Activated naive CD4-positive, alpha-beta T cell treated with anti-CD3 and anti-CD28 coated beads, Interleukin-2, amount 50 U/mL, for 72 hours (primary cell): Measurements from ENCODE around the gene RAB13. TPM values are rescaled to one million over a fixed set of nuclear protein-coding genes. Genes with fewer than 3 reads are reported as not detected.
"Not testable (repeated sequence)": the region's sequence is repeated elsewhere in the genome, so short reads cannot be mapped to it uniquely, and the experiment has no call there.

Source experiments
- ATAC-seq, 2 donors: fragments of 150-1000 bp; cut with Tn5 transposase; 2 replicates each; pipeline ENCODE4 v1.10.0; 2021; ENCODE audit warnings: mild to moderate bottlenecking in 2 of 2, moderate library complexity in 2 of 2
- DNase-seq, 2 donors: peaks; one replicate each; pipeline ENCODE4 v3.0.0; 2021 to 2022; ENCODE audit warnings: low spot score in 2 of 2
- H3K27ac Mint-ChIP-seq, 2 donors: one replicate each; pipeline ENCODE4 v1.8.0; 2022; ENCODE audit warnings: mild to moderate bottlenecking in 2 of 2, mixed read lengths in 2 of 2
- H3K36me3 Mint-ChIP-seq, 2 donors: one replicate each; pipeline ENCODE4 v1.8.0; 2022; ENCODE audit warnings: mixed read lengths in 2 of 2
- H3K9me3 Mint-ChIP-seq, 2 donors: one replicate each; pipeline ENCODE4 v1.8.0; 2022; ENCODE audit warnings: mixed read lengths in 2 of 2
- total RNA-seq, 2 donors: library from RNA; stranded (reverse); gene quantifications; one replicate each; pipeline ENCODE4 v1.2.3, GENCODE V29; 2022

RAB13 gene
- total RNA-seq, 2 donors from 2014 or later, result 13.4 to 22.1 TPM

DNA sequence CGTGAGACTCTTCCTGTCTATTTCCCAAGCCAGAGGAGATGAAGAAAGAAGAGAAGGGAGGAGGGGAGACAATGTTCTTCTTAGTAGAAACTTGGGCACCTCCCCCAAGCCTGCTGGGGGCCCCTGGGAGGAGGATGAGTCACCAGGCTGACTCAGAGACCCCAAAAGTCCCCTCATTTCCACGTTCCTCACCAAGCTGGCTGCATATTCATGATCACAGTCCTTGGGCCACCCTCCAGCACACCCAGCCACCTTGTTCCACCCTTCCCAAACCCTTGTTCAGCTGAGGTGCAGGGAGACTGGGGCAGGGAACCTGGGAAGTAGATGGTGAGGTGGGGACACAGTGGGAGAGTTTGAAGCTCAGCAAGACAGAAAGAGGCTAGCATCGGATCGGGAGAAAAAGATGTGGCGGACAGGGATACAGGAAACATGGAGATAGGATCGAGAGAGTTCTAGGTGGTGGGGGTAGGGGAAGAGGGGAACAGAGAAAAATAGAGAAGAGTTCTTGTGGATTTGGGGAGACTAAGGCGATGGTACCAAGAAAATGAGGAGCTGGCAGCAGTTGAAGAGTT is 712 bp downstream of the RAB13 start:
- peak; percentile 42 to 62 for ATAC-seq
- H3K36me3 Mint-ChIP-seq, result peaks cover 4% of the 10 kb centered on the region in 2 donors

DNA sequence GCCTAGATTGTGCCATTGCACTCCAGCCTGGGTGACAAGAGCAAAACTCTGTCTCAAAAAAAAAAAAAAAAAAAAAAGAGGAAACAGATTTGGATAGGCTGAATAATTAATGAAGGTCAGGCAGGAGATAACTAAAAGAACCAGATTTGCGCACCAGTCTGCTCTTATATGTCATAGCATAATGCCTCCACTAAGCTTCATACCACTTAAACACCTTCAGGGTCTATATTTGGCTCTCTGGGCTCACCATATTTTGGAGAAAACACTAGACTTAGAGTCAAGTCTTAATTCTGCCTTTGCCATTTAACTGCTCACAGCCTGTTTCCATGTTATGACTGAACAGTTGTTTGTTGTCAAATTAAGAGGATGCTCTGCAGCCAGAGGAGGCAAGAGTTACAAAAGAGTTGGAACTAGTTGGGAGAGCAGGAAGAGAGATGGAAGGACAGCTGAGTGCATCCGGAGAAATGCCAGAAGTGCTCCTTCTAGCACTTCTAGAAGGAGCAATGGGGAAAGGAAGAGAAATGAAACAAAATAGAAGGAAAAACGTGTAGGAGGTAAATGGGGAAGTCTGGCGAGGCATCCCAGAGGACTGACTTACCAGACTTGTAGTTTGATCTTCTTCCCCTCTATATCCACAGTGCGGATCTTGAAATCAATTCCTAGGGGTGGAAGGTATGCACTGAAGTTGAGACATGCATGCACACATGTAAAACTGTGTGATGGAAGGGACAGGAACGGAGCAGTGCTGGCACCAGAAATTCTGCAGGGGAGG is 1.8 kb downstream of the RAB13 start:
- H3K27ac Mint-ChIP-seq, result no peak overlapping the region
- DNase-seq, result no peak
- H3K36me3 Mint-ChIP-seq, result no peaks in the 10 kb centered on the region
- ATAC-seq, result no peak
- H3K9me3 Mint-ChIP-seq, result no peaks in the 10 kb centered on the region

More for the DNA sequence above, 712 bp downstream of the RAB13 start:
- DNase-seq, result no peak
- H3K9me3 Mint-ChIP-seq, result peaks cover 0 to 3% of the 10 kb centered on the region in 2 donors
- peak overlapping the region; percentile 91 to 95 for H3K27ac Mint-ChIP-seq

GRCh38 chr1:153981735-153982134 is 4.4 kb downstream of the RAB13 start:
- ATAC-seq, DNase-seq, H3K27ac Mint-ChIP-seq, H3K9me3 Mint-ChIP-seq: not testable (repeated sequence)
- peaks cover 4 to 15% of the 10 kb centered on the region in 2 donors for H3K36me3 Mint-ChIP-seq

DNA sequence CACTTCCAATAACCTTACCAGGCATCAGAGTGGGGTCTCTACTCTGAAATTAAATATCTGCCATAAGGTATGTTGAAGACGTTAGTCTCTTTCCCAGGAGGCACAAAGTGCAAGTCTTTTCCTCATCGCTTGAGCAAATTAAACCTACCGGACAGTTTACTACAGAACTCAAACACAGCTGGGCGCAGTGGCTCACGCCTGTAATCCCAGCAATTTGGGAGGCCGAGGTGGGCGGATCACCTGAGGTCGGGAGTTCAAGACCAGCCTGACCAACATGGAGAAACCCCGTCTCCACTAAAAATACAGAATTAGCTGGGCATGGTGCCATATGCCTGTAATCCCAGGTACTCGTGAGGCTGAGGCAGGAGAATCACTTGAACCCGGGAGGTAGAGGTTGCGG is 7.0 kb downstream of the RAB13 start:
- peak overlapping the region; percentile 36 to 95 for H3K27ac Mint-ChIP-seq

GRCh38 chr1:153978274-153978909 is 7.7 kb downstream of the RAB13 start:
- ATAC-seq, result no peak
- Mint-ChIP-seq H3K9me3 (no peaks in the 10 kb centered on the region), H3K27ac (peak overlapping the region in 1 of 2 donors; percentile 95), H3K36me3 (peaks cover 19 to 30% of the 10 kb centered on the region in 2 donors)
- no peak for DNase-seq

More for the DNA sequence above, 7.0 kb downstream of the RAB13 start:
- H3K36me3 Mint-ChIP-seq, result peaks cover 19 to 30% of the 10 kb centered on the region in 2 donors
- ATAC-seq, H3K9me3 Mint-ChIP-seq, DNase-seq: not testable (repeated sequence)

GRCh38 chr1:153977250-153978240 is 8.6 kb downstream of the RAB13 start, which contains the start of gene JTB:
Gene JTB (minus strand): TSS chr1:153977674. CDS start chr1:153977252, 422 bp downstream.
- Mint-ChIP-seq H3K9me3 (no peaks in the 10 kb centered on the region), H3K36me3 (peaks cover 19 to 30% of the 10 kb centered on the region in 2 donors), H3K27ac (peak within 1 kb of the TSS; percentile 93 to 95)
- ATAC-seq (peak; percentile 86 to 97), DNase-seq (peak; percentile 74 to 78)

GRCh38 chr1:153976819-153977249 is 9.3 kb downstream of the RAB13 start:
- H3K36me3 Mint-ChIP-seq, result peaks cover 19 to 30% of the 10 kb centered on the region in 2 donors
- H3K27ac Mint-ChIP-seq, result peak overlapping the region; percentile 93 to 95
- no peak for DNase-seq
- no peaks in the 10 kb centered on the region for H3K9me3 Mint-ChIP-seq
- peak; percentile 10 to 15 for ATAC-seq

- Mint-ChIP-seq H3K36me3 (peaks cover 19 to 30% of the 10 kb centered on the region in 2 donors), H3K27ac (peak overlapping the region; percentile 38 to 48), H3K9me3 (no peaks in the 10 kb centered on the region)
- no peak for DNase-seq
- ATAC-seq, result no peak
Measured at GRCh38 chr1:153973525-153973924, 12.6 kb downstream of the RAB13 start.

GRCh38 chr1:153973071-153973470 is 13.1 kb downstream of the RAB13 start:
- H3K27ac Mint-ChIP-seq, result peak overlapping the region; percentile 38 to 48
- no peak for DNase-seq
- ATAC-seq, result no peak
- no peaks in the 10 kb centered on the region for H3K9me3 Mint-ChIP-seq
- peaks cover 19 to 28% of the 10 kb centered on the region in 2 donors for H3K36me3 Mint-ChIP-seq

DNA sequence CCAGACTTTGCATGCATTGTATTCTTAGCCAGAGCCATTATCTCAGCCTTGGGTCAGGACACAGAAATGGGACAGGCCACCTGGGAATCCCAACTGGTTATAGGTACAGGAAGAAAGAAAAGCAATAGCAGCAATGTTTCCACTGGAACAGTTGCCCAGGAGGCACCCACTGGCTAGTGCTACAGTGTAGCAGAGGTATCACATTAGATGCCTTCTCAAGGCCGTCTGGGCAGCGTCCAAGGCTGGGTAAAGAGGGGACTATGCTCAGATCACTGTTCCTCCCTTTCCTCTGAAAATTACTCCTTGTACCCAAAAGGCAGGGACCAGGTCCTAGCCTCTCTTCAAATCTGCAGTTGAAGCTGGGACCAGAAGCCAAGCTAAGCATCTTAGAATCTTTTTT is 15.8 kb downstream of the RAB13 start:
- DNase-seq (no peak), ATAC-seq (no peak)
- no peak overlapping the region for H3K27ac Mint-ChIP-seq
- H3K9me3 Mint-ChIP-seq, result no peaks in the 10 kb centered on the region
- peaks cover 8 to 16% of the 10 kb centered on the region in 2 donors for H3K36me3 Mint-ChIP-seq

DNA sequence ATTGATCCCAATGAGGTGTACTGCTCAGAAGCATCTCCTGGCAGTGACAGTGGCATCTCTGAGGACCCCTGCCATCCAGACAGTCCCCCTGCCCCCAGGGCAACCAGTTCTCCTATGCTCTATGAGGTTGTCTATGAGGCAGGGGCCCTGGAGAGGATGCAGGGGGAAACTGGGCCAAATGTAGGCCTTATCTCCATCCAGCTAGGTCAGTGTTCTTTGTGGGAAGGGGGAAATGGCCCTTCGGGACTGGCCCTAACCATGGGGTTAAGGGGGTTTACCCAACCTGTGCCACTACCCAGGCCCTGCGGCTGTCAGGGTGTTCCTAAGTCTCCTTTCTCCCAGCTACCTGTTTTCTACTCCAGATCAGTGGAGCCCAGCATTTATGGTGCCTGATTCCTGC is 17.2 kb downstream of the RAB13 start:
- no peak for ATAC-seq
- H3K9me3 Mint-ChIP-seq, result no peaks in the 10 kb centered on the region
- no peak overlapping the region for H3K27ac Mint-ChIP-seq
- peaks cover 7 to 16% of the 10 kb centered on the region in 2 donors for H3K36me3 Mint-ChIP-seq
- DNase-seq, result no peak

GRCh38 chr1:153968408-153968807 is 17.7 kb downstream of the RAB13 start:
- DNase-seq (no peak), ATAC-seq (no peak)
- Mint-ChIP-seq H3K36me3 (peaks cover 7 to 21% of the 10 kb centered on the region in 2 donors), H3K27ac (no peak overlapping the region), H3K9me3 (no peaks in the 10 kb centered on the region)

DNA sequence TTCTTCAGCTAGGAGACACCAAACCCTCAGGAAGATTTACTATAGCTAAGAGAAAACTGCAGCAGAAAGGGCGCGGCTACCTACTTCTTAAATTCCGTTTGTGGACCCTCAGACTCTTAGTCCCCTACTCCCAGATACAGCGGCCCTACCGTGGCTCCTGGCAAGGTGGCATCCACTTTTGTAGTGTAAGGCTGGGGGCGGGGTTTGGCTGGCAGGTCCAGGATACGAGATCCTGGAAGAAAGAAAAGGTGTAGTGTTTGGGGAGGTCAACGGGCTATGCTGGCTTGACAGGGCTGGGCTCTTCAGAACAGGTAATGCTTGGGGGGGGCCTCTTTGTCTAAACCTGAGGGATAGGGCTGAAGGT is 18.2 kb downstream of the RAB13 start:
- H3K9me3 Mint-ChIP-seq, result no peaks in the 10 kb centered on the region
- ATAC-seq (no peak), DNase-seq (no peak)
- H3K27ac Mint-ChIP-seq, result peak overlapping the region; percentile 88 to 92
- peaks cover 8 to 23% of the 10 kb centered on the region in 2 donors for H3K36me3 Mint-ChIP-seq

DNA sequence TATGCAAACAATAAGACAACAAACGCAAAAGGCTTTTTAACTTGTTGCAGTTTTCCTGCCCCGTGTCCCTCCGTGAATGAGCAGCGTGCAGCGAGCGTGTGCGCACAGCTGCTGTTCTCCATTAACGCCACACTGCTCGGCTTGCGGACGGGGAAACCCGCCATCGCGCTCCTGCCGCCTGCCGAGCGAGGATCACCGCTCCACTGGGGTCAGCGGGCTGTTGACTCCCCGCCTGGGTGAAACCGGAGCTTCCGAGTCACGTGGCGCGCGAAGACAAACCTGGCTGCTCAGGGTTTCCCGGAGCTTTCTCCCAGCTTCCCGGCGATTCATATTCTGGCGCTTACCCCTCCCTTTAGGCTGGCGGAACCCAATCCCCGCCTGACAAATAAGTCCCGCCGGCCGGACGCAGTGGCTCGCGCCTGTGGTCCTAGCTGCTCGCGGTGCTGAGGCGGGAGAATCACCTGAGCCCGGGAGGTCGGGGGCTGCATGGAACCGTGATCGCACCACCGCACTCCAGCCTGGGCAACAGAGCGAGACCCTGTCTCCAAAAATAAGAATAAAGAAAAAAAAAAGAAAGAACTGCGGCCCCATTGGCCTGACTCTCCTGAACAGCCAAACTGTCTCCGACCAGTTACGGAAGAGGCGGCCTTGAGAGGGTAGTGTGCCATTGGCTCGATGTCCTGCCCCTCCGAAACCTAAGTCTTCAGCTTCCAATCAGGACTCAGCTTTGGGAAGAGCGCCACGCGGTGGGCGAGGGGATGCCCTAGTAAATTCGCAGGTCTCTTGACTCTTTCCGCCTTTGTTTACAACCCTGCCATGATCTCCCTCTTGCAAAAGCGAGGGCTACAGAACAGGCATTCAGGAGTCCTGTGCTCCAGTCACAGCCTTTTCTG is 18.8 kb downstream of the RAB13 start, which contains the start of gene CREB3L4:
CREB3L4 (plus strand) TSS at position 796 of the 893 bp plus-strand sequence. CDS start 624 bp downstream, outside the sequence.
- Mint-ChIP-seq H3K36me3 (peaks cover 14 to 26% of the 10 kb centered on the region in 2 donors), H3K9me3 (no peaks in the 10 kb centered on the region), H3K27ac (peak within 1 kb of the TSS; percentile 88 to 92)
- peak; percentile 79 to 88 for DNase-seq
- peak; percentile 79 to 86 for ATAC-seq

- peak overlapping the region; percentile 85 to 94 for H3K27ac Mint-ChIP-seq
- no peaks in the 10 kb centered on the region for H3K9me3 Mint-ChIP-seq
- peaks cover 27 to 35% of the 10 kb centered on the region in 2 donors for H3K36me3 Mint-ChIP-seq
- ATAC-seq, result no peak
- DNase-seq, result no peak
Measured at GRCh38 chr1:153963850-153964331, 22.2 kb downstream of the RAB13 start.
